Measurements from ENCODE around the gene HS6ST2. TPM values are rescaled to one million over a fixed set of nuclear protein-coding genes. Genes with fewer than 3 reads are reported as not detected.

Gene HS6ST2
- total RNA-seq, 4 donors from 2014 or later: 0.21 to 0.30 (median 0.24) TPM; not detected in 1

DNA sequence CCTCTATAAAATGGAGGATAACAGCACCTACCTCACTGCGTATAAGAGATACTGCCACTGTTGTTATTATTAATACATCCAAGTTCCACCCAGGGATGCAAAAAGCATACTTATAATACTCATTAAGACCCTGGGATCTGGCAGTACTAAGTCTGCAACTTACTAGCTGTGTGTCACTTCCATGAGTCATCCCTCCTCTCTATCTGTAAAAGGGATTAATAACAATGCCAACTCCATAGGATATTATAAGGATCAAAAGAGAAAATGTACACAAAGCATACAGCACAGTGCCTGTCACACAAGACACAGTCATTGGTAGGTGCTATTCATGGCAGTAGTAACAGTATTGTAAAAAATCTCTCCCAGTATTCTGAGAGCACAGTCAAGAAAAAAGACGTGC is 216.7 kb downstream of the HS6ST2 start:
- Histone ChIP-seq H3K27ac (no peak overlapping the region), H3K27me3 (no peaks in the 10 kb centered on the region), H3K36me3 (no peaks in the 10 kb centered on the region), H3K4me1 (no peaks in the 10 kb centered on the region), H3K4me3 (no peak overlapping the region), H3K9me3 (no peaks in the 10 kb centered on the region)
- DNase-seq (ENCODE audit: low spot score in 2 of 2): no peak
- 59% methylated on average over 2 of the region's 2 CpGs for WGBS
- no peak for TF ChIP-seq EP300 (IDR thresholded peaks at IDR 0.05)
- no peak for TF ChIP-seq POLR2AphosphoS5 (IDR thresholded peaks at IDR 0.05)
- TF ChIP-seq, protein P1, sequence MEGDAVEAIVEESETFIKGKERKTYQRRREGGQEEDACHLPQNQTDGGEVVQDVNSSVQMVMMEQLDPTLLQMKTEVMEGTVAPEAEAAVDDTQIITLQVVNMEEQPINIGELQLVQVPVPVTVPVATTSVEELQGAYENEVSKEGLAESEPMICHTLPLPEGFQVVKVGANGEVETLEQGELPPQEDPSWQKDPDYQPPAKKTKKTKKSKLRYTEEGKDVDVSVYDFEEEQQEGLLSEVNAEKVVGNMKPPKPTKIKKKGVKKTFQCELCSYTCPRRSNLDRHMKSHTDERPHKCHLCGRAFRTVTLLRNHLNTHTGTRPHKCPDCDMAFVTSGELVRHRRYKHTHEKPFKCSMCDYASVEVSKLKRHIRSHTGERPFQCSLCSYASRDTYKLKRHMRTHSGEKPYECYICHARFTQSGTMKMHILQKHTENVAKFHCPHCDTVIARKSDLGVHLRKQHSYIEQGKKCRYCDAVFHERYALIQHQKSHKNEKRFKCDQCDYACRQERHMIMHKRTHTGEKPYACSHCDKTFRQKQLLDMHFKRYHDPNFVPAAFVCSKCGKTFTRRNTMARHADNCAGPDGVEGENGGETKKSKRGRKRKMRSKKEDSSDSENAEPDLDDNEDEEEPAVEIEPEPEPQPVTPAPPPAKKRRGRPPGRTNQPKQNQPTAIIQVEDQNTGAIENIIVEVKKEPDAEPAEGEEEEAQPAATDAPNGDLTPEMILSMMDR (IDR thresholded peaks at IDR 0.05): no peak
- TF ChIP-seq POLR2A (IDR thresholded peaks at IDR 0.05): no peak

DNA sequence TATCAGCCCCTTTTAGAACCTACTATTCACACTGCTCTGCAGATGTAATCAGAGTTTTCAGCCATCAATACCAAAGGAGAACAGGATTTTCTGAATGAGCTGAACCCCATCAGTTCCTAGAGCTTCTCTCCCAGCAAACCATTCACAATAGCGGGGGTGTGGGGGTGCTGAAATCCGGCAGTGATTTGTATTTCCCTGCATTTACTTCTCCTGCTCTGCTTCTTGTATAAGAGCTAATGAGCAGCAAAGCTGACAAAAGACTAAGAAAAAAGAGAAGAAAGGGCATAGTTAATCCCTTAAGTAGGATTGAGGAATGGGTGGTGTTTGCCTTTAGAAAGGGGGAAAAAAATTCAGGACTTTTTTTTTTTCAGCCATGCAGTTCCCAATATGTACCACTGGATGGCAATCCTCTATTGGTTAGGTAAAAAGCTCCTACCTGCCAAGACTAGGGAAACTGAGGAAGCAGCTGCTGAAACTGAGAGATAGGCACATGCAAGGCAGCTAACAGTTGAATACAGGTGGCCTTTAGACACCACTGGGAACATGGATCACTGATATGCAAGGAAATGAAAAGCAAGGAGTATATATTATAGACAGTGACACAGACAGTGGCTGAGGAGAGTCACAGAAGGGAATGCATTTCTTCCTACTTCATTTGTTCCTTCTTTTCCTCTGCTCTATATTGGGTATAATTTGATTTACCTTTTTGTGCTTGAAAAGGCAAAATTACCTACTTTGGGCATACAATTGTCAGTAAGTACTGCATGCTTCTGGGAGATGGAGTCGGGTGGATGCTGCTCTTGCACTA is 217.9 kb downstream of the HS6ST2 start:
- 77% methylated on average over 3 of the region's 3 CpGs for WGBS
- no peaks in the 10 kb centered on the region for H3K27me3 ChIP-seq
- H3K4me3 ChIP-seq: no peak overlapping the region
- TF ChIP-seq, protein P1 (IDR thresholded peaks at IDR 0.05): peak in 1 of 2 donors; percentile 26
- TF ChIP-seq POLR2A (IDR thresholded peaks at IDR 0.05): no peak
- H3K9me3 ChIP-seq: no peaks in the 10 kb centered on the region
- H3K36me3 ChIP-seq: no peaks in the 10 kb centered on the region
- DNase-seq (ENCODE audit: low spot score in 2 of 2): no peak
- H3K27ac ChIP-seq: no peak overlapping the region
- H3K4me1 ChIP-seq: no peaks in the 10 kb centered on the region

DNA sequence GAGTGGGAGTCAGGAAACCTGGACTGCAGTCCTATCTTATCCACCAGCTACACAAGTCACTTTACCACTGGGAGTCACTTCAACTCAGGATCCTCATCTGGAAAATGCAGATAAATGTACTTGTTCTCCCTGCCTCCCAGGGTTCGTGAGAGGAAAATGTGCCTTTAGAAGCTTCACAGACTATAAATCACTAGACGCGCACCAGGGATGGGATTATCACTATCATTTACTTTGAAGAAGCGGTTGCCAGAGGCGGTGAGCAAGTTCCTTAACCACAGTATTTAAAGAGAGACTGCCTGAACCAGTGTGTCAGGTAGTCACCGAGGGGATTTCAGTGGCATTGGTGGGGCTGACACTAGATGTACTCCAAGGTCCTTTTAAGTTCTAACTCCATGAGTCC is 219.5 kb downstream of the HS6ST2 start:
- no peaks in the 10 kb centered on the region for H3K27me3 ChIP-seq
- DNase-seq (ENCODE audit: low spot score in 2 of 2): no peak
- no peak for TF ChIP-seq POLR2AphosphoS5 (IDR thresholded peaks at IDR 0.05)
- no peak for TF ChIP-seq POLR2A (IDR thresholded peaks at IDR 0.05)
- 73% methylated on average over 6 of the region's 6 CpGs for whole genome bisulfite sequencing
- H3K27ac ChIP-seq: no peak overlapping the region
- H3K9me3 ChIP-seq: no peaks in the 10 kb centered on the region
- no peaks in the 10 kb centered on the region for H3K4me1 ChIP-seq
- no peaks in the 10 kb centered on the region for H3K36me3 ChIP-seq
- no peak overlapping the region for H3K4me3 ChIP-seq

DNA sequence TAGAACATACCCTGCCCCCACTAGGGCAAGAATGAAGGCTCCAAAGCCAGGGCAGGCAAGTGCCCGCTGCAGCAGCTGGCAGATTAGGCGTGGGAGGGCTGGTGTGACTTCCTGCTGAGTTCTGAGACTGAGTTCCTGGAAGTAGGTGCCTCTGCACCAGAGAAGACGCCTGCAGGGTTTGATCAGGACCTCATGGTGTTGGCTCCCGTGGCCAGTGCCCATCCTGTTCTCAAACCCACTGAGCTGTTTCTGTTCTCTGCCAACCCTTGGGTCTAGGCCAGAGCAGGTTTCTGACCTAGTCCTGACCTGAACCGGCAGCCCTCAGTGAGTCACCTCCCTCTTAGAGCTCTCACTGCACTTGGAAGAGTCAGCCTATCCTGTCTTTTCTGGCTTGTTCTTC is 220.7 kb downstream of the HS6ST2 start:
- Histone ChIP-seq H3K4me1 (no peaks in the 10 kb centered on the region), H3K4me3 (no peak overlapping the region), H3K36me3 (no peaks in the 10 kb centered on the region), H3K27me3 (no peaks in the 10 kb centered on the region), H3K9me3 (no peaks in the 10 kb centered on the region), H3K27ac (no peak overlapping the region)
- TF ChIP-seq, protein P1 (IDR thresholded peaks at IDR 0.05): no peak
- TF ChIP-seq POLR2A (IDR thresholded peaks at IDR 0.05) (no peak), POLR2AphosphoS5 (IDR thresholded peaks at IDR 0.05) (no peak), EP300 (IDR thresholded peaks at IDR 0.05) (no peak)
- DNase-seq (ENCODE audit: low spot score in 2 of 2): no peak
- 33% methylated on average over 5 of the region's 5 CpGs for WGBS

DNA sequence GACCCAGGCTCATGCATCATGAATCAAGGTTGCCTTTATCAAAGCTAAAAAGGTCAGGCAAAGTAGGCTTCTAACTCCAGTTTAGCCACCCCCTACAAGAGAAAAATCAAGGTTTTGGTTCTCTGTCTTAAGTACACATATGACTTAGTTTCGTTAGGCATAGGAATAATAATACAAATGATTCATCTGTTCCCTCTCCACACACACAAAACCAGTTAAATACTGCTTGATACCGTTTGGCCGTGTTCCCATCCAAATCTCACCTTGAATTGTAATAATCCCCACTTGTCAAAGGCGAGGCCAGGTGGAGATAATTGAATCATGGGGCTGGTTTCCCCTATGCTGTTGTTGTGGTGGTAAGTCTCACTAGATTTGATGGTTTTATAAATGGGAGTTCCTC is 226.2 kb downstream of the HS6ST2 start:
- H3K4me1 ChIP-seq: no peaks in the 10 kb centered on the region
- DNase-seq (ENCODE audit: low spot score in 2 of 2): no peak
- H3K27me3 ChIP-seq: no peaks in the 10 kb centered on the region
- H3K9me3 ChIP-seq: no peaks in the 10 kb centered on the region
- WGBS: 73% methylated on average over 4 of the region's 4 CpGs
- H3K4me3 ChIP-seq: no peak overlapping the region
- H3K36me3 ChIP-seq: no peaks in the 10 kb centered on the region
- TF ChIP-seq POLR2A (IDR thresholded peaks at IDR 0.05): no peak
- TF ChIP-seq, protein P1 (IDR thresholded peaks at IDR 0.05): no peak
- TF ChIP-seq EP300 (IDR thresholded peaks at IDR 0.05): no peak
- no peak for TF ChIP-seq POLR2AphosphoS5 (IDR thresholded peaks at IDR 0.05)
- no peak overlapping the region for H3K27ac ChIP-seq
